H1 (cell line): ENCODE results near the gene MAN1A2.

Source experiments
- JUND ChIP-seq: IDR thresholded peaks from 2 replicates; pipeline ENCODE4 v1.6.1; 2011; ENCODE audit warnings: mild to moderate bottlenecking, improper control_type of control experiment, low read length
- TF ChIP-seq, protein P1 (sequence below), 3 experiments: IDR thresholded peaks; 1 replicate in 2 of 3; 2 replicates in 1 of 3; pipeline versions ENCODE4 v1.5.1 to v1.6.1; 2011; ENCODE audit warnings: low read length in 3 of 3, mild to moderate bottlenecking in 3 of 3, inconsistent platforms in 2 of 3, low read depth in 1 of 3, moderate library complexity in 1 of 3; ENCODE audit not compliant: insufficient read depth in 1 of 3; ENCODE audit errors: control extremely low read depth in 1 of 3

DNA sequence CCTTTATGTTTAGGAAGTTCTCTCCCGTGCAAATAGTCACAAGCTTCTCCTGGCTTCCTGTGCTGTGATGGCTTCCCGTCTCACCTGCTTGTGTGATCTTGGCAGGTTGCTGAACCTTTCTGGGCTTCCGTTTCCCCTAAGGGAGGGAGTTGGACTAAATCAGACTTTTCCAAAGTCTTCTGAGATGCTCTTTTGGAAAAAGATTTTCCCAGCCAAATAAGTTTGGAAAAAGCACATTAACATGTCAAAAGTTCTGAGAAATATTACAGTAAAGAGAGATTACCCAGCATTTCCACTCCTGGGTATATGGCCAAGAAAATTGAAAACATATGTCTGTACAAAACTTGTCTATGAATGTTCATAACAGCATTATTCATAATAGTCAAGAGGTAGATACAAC lies 202.6 kb downstream of the MAN1A2 start:
- no peak for TF ChIP-seq JUND
- TF ChIP-seq, protein P1, sequence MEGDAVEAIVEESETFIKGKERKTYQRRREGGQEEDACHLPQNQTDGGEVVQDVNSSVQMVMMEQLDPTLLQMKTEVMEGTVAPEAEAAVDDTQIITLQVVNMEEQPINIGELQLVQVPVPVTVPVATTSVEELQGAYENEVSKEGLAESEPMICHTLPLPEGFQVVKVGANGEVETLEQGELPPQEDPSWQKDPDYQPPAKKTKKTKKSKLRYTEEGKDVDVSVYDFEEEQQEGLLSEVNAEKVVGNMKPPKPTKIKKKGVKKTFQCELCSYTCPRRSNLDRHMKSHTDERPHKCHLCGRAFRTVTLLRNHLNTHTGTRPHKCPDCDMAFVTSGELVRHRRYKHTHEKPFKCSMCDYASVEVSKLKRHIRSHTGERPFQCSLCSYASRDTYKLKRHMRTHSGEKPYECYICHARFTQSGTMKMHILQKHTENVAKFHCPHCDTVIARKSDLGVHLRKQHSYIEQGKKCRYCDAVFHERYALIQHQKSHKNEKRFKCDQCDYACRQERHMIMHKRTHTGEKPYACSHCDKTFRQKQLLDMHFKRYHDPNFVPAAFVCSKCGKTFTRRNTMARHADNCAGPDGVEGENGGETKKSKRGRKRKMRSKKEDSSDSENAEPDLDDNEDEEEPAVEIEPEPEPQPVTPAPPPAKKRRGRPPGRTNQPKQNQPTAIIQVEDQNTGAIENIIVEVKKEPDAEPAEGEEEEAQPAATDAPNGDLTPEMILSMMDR (IDR thresholded peaks at IDR 0.05; ENCODE audit: control extremely low read depth in 1 of 3, insufficient read depth in 1 of 3, low read depth in 1 of 3, low read length in 3 of 3): no peak
